GM18873 (cell line): ENCODE results near the gene CRHR1.

Source experiments
- ATAC-seq: cut with Tn5 transposase; IDR thresholded peaks from one replicate; pipeline ENCODE4 v1.9.1; 2021; ENCODE audit warnings: mild to moderate bottlenecking, moderate library complexity, moderate number of reproducible peaks; ENCODE audit not compliant: unreplicated experiment, low FRiP score

The CRHR1 gene

GRCh38 chr17:45841186-45841585, 57.1 kb downstream of the CRHR1 start:
- ATAC-seq = no peak

GRCh38 chr17:45841883-45842525, 57.9 kb downstream of the CRHR1 start:
- no peak for ATAC-seq

GRCh38 chr17:45843722-45844121, 59.6 kb downstream of the CRHR1 start:
- ATAC-seq = no peak

- ATAC-seq = no peak
These were observed 60.7 kb downstream of the CRHR1 start, which contains the start of gene SPPL2C for GRCh38 chr17:45844695-45845375. SPPL2C (plus strand) TSS chr17:45844881; CDS start chr17:45844907, 26 bp downstream.

- ATAC-seq = no peak
These were observed 61.5 kb downstream of the CRHR1 start for GRCh38 chr17:45845376-45846185.

- no peak for ATAC-seq
These were observed 62.1 kb downstream of the CRHR1 start for GRCh38 chr17:45846223-45846622.

GRCh38 chr17:45846646-45847045, 62.5 kb downstream of the CRHR1 start:
- no peak for ATAC-seq

GRCh38 chr17:45847101-45847500, 63.0 kb downstream of the CRHR1 start:
- no peak for ATAC-seq

GRCh38 chr17:45847747-45848146, 63.6 kb downstream of the CRHR1 start:
- no peak for ATAC-seq

- ATAC-seq = no peak
These were observed 64.3 kb downstream of the CRHR1 start for GRCh38 chr17:45848405-45848804.

- ATAC-seq = no peak
These were observed 64.9 kb downstream of the CRHR1 start for GRCh38 chr17:45848868-45849535.

GRCh38 chr17:45849536-45849990, 65.4 kb downstream of the CRHR1 start:
- no peak for ATAC-seq

- ATAC-seq = no peak
These were observed 65.9 kb downstream of the CRHR1 start for GRCh38 chr17:45850011-45850410.

GRCh38 chr17:45850468-45850867, 66.3 kb downstream of the CRHR1 start:
- ATAC-seq = no peak

GRCh38 chr17:45851022-45851421, 66.9 kb downstream of the CRHR1 start:
- no peak for ATAC-seq

GRCh38 chr17:45851464-45851863, 67.3 kb downstream of the CRHR1 start:
- no peak for ATAC-seq

- ATAC-seq = no peak
These were observed 67.8 kb downstream of the CRHR1 start for GRCh38 chr17:45851873-45852272.

- no peak for ATAC-seq
These were observed 68.6 kb downstream of the CRHR1 start for GRCh38 chr17:45852535-45853297.

GRCh38 chr17:45854209-45854608, 70.1 kb downstream of the CRHR1 start:
- ATAC-seq = no peak
